Adipocyte (in vitro differentiated cells): ENCODE results near the gene PTPN13.

ENCODE experiments used
- DNase-seq: peaks from one replicate; pipeline ENCODE4 v3.0.0-alpha.2; 2015; ENCODE audit warnings: low read depth
- H3K27me3 ChIP-seq: replicated peaks from 2 replicates; pipeline ENCODE4 v1.7.0; 2013; ENCODE audit warnings: mild to moderate bottlenecking, low read length, moderate library complexity; ENCODE audit not compliant: control insufficient read depth, insufficient read depth
- H3K36me3 ChIP-seq: 2 replicates; pipeline ENCODE4 v1.7.0; 2013; ENCODE audit warnings: low read length, mild to moderate bottlenecking, moderate library complexity; ENCODE audit not compliant: control insufficient read depth, insufficient read depth, severe bottlenecking
- H3K4me1 ChIP-seq: 2 replicates; pipeline ENCODE4 v1.7.0; 2013; ENCODE audit warnings: mild to moderate bottlenecking, low read length, moderate library complexity; ENCODE audit not compliant: control insufficient read depth, insufficient read depth
- H3K4me3 ChIP-seq: 2 replicates; pipeline ENCODE4 v1.7.0; 2013; ENCODE audit warnings: mild to moderate bottlenecking, low read length, moderate library complexity
- H3K9ac ChIP-seq: 2 replicates; pipeline ENCODE4 v1.7.0; 2013; ENCODE audit warnings: mild to moderate bottlenecking, low read length, moderate library complexity
- H3K9me3 ChIP-seq: 2 replicates; pipeline ENCODE4 v1.7.0; 2013; ENCODE audit warnings: mild to moderate bottlenecking, low read length, moderate library complexity; ENCODE audit not compliant: control insufficient read depth

The PTPN13 gene

DNA sequence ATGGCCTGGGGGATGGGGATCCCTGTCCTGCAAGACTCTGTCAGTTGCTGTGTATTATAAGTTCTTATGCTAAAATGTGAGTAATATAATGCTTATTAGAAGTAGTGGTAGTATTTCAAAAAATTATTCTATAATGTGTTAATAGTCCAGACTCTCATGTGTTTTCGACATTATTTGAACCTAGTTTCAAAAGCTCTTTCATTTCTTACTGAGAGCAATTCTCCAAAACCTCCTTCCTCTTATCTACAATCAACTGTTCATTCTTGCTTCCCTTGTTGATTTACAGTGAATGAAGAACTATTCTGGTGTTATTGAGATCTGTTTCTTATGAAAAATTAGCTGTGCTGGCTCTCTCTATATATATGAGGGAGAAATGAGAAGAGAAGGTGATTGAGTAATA is 32.9 kb upstream of the PTPN13 start:
- Histone ChIP-seq H3K4me3 (no peak overlapping the region), H3K9me3 (no peaks in the 10 kb centered on the region), H3K4me1 (peaks cover 11% of the 10 kb centered on the region), H3K9ac (no peak overlapping the region), H3K27me3 (no peaks in the 10 kb centered on the region), H3K36me3 (no peaks in the 10 kb centered on the region)
- DNase-seq = no peak

DNA sequence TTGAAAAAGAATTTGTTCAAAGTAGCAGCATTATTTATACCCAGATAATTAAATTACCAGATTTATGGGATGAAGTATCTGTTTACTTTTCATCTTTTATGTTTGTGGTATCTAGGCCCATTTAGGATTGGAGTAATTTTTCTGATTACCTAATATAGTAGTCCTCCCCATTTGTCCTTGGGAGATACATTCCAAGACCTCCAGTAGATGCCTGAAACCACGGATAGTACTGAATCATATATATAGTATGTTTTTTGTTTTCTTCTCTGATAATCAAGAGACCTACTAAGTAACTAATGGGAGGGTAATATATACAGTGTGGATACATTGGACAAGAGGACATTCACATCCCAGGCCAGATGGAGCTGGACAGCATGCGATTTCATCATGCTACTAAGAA is 30.7 kb upstream of the PTPN13 start:
- Histone ChIP-seq H3K4me1 (no peaks in the 10 kb centered on the region), H3K36me3 (no peaks in the 10 kb centered on the region), H3K4me3 (no peak overlapping the region), H3K9me3 (no peaks in the 10 kb centered on the region), H3K27me3 (no peaks in the 10 kb centered on the region), H3K9ac (no peak overlapping the region)
- no peak for DNase-seq

DNA sequence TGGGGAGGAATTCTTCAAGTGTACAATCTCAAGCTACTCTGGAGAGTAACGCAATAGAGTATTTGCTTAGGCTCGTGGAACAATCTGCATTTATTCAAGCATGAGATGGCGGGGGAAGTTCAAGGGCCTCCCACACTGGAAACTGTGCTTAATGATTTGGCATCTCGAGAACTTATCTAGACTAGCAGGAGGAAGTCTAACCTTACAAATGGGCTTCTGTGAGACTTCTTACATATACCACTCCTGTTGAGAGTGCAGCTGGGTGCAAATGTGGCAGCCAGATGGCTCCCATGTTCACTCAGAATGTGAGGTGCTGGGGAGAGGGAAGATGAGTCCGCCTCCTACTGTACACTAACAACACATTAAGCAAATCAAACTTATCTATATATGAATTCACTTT is 29.3 kb upstream of the PTPN13 start:
- no peak overlapping the region for H3K4me3 ChIP-seq
- no peak overlapping the region for H3K9ac ChIP-seq
- no peaks in the 10 kb centered on the region for H3K27me3 ChIP-seq
- H3K36me3 ChIP-seq = no peaks in the 10 kb centered on the region
- no peaks in the 10 kb centered on the region for H3K9me3 ChIP-seq
- no peak for DNase-seq
- no peaks in the 10 kb centered on the region for H3K4me1 ChIP-seq

DNA sequence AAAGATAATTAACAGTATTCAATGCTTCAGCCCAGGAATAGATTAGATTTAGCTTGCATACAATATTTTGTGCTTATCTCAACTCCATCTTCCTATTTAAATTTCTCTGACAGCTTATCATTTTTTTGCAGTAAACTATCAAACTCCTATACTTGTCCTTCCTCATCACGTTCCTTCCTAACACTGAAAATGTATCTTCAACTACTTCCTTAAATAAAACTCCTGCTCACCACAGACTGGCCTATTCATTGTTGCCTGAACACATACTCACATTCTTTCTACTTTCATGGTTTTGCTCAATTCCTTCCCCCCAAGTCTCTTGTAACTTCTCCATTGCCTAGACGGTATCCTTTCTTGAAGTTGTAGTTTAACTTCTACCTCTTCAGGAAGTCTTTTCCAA is 28.5 kb upstream of the PTPN13 start:
- no peaks in the 10 kb centered on the region for H3K9me3 ChIP-seq
- H3K9ac ChIP-seq = no peak overlapping the region
- DNase-seq = no peak
- no peaks in the 10 kb centered on the region for H3K4me1 ChIP-seq
- H3K4me3 ChIP-seq = no peak overlapping the region
- H3K27me3 ChIP-seq = no peaks in the 10 kb centered on the region
- no peaks in the 10 kb centered on the region for H3K36me3 ChIP-seq

DNA sequence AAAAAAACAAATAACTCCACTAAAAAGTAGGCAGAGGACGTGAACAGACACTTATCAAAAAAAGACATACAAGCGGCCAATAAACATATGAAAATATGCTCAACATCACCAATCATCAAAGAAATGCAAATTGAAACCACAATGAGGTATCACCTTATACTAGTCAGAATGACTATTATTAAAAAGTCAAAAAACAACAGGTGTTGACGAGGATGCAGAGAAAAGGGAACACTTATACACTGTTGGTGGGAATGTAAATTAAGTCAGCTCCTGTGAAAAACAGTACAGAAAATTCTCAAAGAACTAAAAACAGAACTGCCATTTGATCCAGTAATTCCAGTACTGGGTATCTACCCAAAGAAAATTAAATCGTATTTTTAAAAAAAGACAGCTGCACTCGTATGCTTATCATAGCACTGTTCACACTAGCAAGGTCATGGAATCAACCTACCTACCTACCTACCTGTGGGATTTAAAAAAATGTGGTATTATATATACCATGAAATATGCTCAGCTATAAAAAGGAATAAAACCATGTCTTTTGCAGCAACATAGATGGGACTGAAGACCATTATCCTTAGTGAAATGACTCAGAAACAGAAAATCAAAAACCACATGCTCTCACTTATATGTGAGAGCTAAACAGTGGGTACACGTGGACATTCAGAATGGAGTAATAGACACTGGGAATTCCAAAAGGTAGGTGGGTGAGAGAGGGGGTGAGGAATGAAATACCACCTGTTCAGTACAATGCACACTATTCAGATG is 24.8 kb upstream of the PTPN13 start:
- Histone ChIP-seq H3K9me3 (no peaks in the 10 kb centered on the region), H3K9ac (no peak overlapping the region), H3K36me3 (no peaks in the 10 kb centered on the region), H3K4me1 (no peaks in the 10 kb centered on the region), H3K4me3 (no peak overlapping the region), H3K27me3 (no peaks in the 10 kb centered on the region)
- no peak for DNase-seq

DNA sequence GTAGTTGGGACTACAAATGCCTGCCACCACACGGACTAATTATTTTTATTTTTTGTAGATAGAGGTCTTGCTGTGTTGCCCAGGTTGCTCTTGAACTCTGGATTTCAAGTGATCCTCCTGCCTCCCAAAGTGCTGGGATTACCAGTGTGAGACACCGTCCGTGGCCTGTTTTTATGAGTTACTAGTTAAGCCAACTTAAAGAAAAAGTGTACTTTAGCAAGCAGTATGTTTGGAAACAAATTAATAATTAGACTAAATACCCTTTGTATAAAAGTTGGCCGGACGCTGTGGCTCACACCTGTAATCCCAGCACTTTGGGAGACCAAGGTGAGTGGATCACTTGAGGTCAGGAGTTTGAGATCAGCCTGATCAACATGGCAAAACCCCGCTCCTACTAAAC is 14.2 kb upstream of the PTPN13 start:
- Histone ChIP-seq H3K36me3 (no peaks in the 10 kb centered on the region), H3K4me3 (no peak overlapping the region), H3K4me1 (no peaks in the 10 kb centered on the region), H3K9ac (no peak overlapping the region), H3K27me3 (no peaks in the 10 kb centered on the region), H3K9me3 (no peaks in the 10 kb centered on the region)
- DNase-seq = no peak

DNA sequence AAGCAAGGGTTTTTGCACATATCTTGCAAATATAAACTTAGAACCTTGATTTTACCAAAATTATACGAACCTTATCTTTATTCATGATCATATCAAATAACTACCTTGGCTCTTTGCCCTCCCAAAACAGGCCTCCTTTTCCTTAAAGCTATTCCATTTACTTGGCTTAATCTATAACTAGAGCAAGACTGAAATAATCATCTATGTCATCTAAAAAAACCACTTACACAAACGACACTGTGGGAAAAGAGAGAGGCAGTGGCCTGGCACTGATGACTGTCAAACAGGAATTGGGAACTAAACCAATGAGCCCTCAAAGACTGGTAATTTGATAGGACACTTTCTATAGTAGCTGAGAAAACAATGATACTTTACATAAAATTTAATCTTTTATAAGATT is 11.7 kb upstream of the PTPN13 start:
- Histone ChIP-seq H3K4me3 (peak overlapping the region; percentile 77), H3K27me3 (no peaks in the 10 kb centered on the region), H3K9ac (peak overlapping the region; percentile 52), H3K36me3 (no peaks in the 10 kb centered on the region), H3K9me3 (no peaks in the 10 kb centered on the region), H3K4me1 (peaks cover 16% of the 10 kb centered on the region)
- DNase-seq = no peak

DNA sequence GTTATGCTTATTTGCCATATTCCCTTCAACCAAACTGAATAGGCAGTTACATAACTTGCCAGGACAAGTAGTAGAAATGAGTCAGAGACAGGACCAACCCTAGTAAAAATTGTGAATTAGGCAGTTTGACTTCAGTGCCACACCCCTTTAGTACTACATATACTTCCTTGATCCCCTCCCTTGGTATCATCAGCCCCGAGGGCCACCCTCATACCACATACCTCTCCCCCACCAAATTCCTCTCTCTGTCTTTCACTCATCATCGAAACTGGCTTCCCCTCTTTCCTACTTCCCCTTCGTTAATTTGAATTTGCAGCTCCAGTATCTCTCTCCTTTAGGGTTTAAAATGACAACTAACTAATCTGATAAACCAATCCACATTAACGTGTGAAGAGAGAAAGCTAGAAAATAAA is 7.9 kb upstream of the PTPN13 start:
- Histone ChIP-seq H3K9ac (no peak overlapping the region), H3K9me3 (no peaks in the 10 kb centered on the region), H3K36me3 (no peaks in the 10 kb centered on the region), H3K4me3 (no peak overlapping the region), H3K4me1 (peaks cover 17% of the 10 kb centered on the region), H3K27me3 (no peaks in the 10 kb centered on the region)
- no peak for DNase-seq

DNA sequence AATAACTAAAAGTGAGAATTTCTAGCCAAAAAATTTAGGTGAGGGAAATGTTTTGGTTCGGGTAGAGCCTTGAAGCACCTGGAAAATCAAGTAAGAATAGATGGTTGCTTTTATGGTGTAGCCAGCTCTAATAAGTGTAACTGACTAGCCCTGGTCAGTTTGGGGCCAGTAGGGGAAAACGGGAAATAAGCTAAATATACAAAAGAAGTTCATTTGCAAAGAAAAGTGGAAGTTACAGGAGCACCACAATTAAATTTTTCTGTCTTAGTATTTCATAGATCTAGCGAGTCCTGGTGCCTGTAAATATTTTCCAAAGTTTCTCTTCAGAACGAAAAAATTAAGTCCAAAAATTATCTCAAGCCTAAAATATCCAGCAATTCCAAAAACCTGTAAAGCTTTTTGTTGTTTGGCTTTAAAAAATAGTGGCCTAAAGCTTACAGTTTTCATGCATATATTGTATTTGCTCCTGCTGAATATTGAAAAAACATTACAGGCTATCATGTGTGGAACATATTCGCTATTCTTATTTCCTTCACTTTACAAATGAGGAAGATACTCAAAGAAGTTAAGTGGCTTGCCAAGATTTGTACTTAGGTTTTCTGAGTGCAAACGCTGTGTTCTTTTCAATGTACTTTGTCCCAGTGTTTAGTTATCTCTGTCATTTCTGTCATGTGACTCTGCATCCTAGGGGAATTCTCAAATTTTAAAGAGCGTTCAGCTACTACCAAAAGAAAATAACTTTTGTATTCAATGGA is 7.3 kb upstream of the PTPN13 start:
- H3K9ac ChIP-seq = no peak overlapping the region
- no peaks in the 10 kb centered on the region for H3K27me3 ChIP-seq
- H3K4me1 ChIP-seq = peaks cover 17% of the 10 kb centered on the region
- no peak for DNase-seq
- H3K36me3 ChIP-seq = no peaks in the 10 kb centered on the region
- H3K4me3 ChIP-seq = peak overlapping the region; percentile 57
- H3K9me3 ChIP-seq = no peaks in the 10 kb centered on the region

DNA sequence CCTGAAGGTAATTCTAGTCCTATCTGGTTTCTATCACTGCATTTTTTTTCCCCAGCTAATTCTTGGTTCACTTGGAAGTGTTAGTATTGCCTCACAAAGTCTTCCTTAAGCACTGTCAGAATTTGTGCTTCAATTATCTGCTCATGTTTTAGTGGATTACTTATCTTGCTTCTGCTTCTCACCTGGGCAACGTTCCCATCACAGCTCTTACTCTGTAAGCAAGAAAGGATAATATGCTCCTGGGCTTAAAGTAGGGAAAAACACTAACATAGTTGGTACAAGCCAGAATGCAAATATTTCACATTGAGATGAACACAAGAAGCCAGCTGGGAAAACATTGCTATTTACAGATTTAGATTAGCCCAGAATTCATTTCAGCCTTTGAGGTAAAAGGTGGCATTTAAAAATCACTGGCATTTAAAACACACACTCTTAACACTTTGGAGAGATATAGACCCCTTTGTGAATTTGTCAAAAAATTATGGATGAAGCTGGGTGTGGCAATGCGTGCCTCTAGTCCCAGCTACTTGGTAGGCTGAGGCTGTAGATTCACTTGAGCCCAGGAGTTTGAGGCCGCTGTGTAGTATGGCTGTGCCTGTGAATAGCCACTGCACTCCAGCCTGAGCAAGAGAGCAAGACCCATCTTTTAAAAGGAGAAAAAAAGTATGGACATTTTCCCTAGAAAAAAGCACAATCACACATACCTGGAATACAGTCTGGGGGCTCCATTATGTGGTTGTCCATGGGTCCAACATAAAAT is 6.6 kb upstream of the PTPN13 start:
- Histone ChIP-seq H3K27me3 (no peaks in the 10 kb centered on the region), H3K36me3 (no peaks in the 10 kb centered on the region), H3K9me3 (no peaks in the 10 kb centered on the region), H3K9ac (no peak overlapping the region), H3K4me3 (peak overlapping the region; percentile 57), H3K4me1 (peaks cover 17% of the 10 kb centered on the region)
- DNase-seq = no peak

DNA sequence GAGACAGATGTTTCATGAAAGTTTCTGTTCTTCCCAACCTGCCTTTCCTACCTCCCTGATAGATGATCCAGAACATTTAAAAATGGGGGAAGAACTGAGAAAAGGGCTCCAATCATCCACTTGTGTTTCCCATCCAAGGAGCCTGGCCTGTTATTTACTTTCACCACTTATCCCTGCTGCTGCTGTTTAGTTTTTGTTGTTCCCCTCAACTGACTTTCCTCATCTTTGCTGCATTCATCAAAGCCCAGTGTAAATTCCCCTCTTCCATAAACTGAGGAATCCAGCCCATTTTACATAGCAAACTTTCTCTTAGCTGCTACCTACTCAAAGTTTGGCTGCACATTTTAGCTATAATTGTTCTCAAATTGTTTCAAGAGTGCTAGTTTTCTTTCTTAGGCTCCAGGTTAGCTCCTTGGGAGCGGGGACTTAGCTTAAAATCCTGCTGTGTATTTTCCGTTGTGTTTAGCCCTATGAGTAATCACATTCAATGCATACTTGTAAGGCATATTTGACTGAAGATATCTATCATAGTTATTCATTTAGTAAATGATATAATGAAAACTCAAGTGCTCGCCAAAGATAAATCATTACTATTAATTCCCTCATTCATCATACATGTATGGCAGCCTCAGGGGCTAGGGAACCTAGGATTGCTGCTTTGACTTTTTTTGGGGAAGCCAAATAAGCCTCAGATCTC is 1.4 kb upstream of the PTPN13 start:
- no peak overlapping the region for H3K9ac ChIP-seq
- peak; percentile 39 for DNase-seq
- H3K4me3 ChIP-seq = peak overlapping the region; percentile 99
- no peaks in the 10 kb centered on the region for H3K36me3 ChIP-seq
- peaks cover 28% of the 10 kb centered on the region for H3K4me1 ChIP-seq
- H3K9me3 ChIP-seq = no peaks in the 10 kb centered on the region
- H3K27me3 ChIP-seq = no peaks in the 10 kb centered on the region
